Cardiac fibroblast (primary cell): ENCODE results near the gene CRB2.

Experiments
- DNase-seq, 2 donors: peaks; one replicate each; pipeline versions ENCODE4 v3.0.0 to v3.0.0-alpha.2; 2010; ENCODE audit warnings: low read depth in 2 of 2
- H3K4me3 ChIP-seq, 2 donors: replicated peaks in 1 of 2; 1 replicate in 1 of 2; 2 replicates in 1 of 2; pipeline ENCODE4 v1.5.1; 2011; ENCODE audit warnings: low read depth in 2 of 2, low read length in 2 of 2, mild to moderate bottlenecking in 2 of 2, moderate library complexity in 1 of 2
- CTCF ChIP-seq: IDR thresholded peaks from one replicate; pipeline ENCODE4 v1.5.1; 2011; ENCODE audit warnings: low read depth, mild to moderate bottlenecking, low read length, inconsistent platforms

CRB2 gene

DNA sequence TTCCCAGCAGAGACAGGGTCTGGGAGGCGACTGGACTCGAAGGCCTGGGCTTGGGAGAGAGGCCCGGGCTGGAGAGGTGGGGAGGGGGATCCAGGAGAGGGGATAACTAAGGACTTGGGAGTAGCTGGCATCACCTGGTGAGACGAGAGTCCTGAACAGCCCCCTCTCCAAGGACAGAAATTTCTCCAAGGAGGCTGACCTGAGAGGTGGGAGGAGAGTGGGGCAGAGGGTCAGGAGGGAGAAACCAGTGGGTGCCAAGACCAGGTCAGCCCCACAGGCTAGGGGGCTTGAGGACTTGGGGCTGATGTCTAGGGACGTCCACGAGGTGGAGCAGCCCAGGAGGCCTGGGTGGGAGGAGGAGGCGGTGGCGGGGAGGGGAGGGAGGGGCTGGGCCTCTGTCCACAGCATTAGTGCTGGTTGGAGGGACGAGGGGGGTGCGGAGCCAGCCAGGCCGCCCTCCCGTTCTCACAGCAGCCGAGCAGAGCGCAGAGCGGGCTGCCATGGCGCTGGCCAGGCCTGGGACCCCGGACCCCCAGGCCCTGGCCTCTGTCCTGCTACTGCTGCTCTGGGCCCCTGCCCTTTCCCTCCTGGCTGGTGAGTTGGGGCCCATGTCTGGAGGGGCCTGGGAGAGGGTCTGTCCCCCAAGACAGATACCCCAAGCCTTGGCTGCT is at the start of gene CRB2:
Gene CRB2, plus strand, starts transcription at position 437 of the 671 bp plus-strand sequence. Its CDS starts 64 bp downstream, at position 501.
- DNase-seq: no peak
- H3K4me3 ChIP-seq: no peak within 1 kb of the TSS
- no peak for TF ChIP-seq CTCF

- TF ChIP-seq CTCF: no peak
- H3K4me3 ChIP-seq: no peak overlapping the region
- peak in 1 of 2 donors; percentile 11 for DNase-seq
Measured at GRCh38 chr9:123309611-123310010, 46.4 kb upstream of the CRB2 start.

GRCh38 chr9:123310551-123311249 is 45.3 kb upstream of the CRB2 start:
- no peak for DNase-seq
- TF ChIP-seq CTCF: no peak
- H3K4me3 ChIP-seq: no peak overlapping the region

DNA sequence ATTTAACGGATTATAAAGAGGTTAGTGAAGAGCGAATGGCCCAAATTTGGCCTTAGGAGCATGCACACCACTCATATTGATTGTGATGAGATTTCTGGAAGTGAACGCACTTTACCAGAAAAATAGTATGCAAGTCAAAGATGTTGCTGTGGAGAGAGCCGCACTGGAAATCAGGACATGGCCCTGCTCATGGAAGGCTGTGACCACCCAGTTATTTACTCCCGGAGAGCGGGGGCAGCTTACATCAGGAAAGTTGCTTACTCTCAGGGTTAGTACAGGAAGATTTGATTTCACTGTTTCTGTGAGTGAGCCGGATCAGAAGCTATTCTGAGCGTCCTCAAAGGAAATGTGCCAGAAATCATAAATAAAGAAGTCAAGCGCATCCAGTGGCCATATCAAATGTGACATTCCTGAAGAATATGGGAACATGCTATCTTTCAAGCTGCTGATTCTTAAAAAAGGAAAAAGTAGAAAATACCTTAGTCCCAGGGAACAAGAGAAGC is 44.7 kb upstream of the CRB2 start:
- H3K4me3 ChIP-seq: no peak overlapping the region
- DNase-seq: no peak
- no peak for TF ChIP-seq CTCF

DNA sequence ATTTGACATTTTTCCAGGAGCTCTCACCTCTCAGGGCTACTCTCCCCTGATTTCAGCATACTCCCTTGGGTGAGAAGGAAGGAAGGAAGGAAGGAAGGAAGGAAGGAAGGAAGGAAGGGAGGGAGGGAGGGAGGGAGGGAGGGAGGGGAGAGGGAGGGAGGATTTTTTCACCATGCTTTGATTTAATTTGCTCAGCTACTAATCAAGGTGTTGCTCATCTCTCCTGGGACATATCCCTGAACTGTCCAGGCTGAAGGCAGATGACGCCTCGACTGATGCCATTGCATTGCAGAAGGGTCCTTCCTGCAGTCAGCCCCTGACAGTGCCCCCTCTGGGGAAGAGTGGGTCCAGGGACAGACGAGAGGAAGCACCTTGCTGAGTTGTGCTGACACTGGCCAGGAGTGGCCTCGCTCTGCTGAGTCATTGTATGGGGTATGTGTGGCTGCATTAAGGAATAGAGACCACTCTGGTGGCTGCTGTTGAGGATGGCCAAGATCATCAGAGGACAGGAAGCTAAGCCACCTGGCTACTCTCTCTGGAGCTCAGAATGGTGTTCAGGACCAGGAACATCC is 43.6 kb upstream of the CRB2 start:
- TF ChIP-seq CTCF: no peak
- no peak for DNase-seq
- H3K4me3 ChIP-seq: no peak overlapping the region

DNA sequence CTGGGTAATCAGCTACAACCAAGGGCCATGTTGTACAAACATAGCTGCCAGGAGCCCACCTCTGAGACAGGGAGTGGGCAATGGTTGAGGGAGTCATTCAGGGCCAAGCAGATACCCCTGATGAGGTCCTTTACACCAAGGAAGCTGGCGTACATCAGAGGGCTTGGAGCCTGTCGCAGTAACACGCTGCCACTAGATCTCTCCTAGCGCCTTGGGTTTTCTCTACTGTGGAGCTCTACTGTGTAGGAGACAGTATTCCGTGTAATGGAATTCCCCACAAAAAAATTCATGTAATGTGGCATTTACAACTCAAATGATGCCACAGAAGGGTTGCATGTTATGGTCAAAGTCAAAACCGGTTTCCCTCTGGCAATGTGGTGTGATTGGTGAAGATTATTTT is 41.4 kb upstream of the CRB2 start:
- H3K4me3 ChIP-seq: no peak overlapping the region
- DNase-seq: no peak
- no peak for TF ChIP-seq CTCF
